Common myeloid progenitor, CD34-positive (primary cell): ENCODE data around the gene EHBP1.
A peak's percentile ranks its signal among the peaks of the same experiment; 100 is the strongest.

ENCODE experiments used
- CTCF ChIA-PET: fragments of 350-600 bp; sonication (Branson Sonifier 250); formaldehyde crosslinking; loops from one replicate; lab custom pipeline; 2021; ENCODE audit warnings: antibody characterized with exemption; lab: Charles Lee
- POLR2A ChIA-PET: fragments of 350-600 bp; sonication (Branson Sonifier 250); formaldehyde crosslinking; loops from one replicate; lab custom pipeline; 2021; ENCODE audit warnings: antibody characterized with exemption; lab: Charles Lee
- DNase-seq, 3 donors: peaks; one replicate each; pipeline versions ENCODE4 v3.0.0 to v3.0.0-alpha.2; 2013
- H3K27ac ChIP-seq, 2 experiments: 1 replicate in 1 of 2; 2 replicates in 1 of 2; pipeline ENCODE4 v1.7.0; 2013; ENCODE audit warnings: inconsistent platforms in 2 of 2, low read length in 2 of 2, mild to moderate bottlenecking in 2 of 2, low read depth in 1 of 2, moderate library complexity in 1 of 2; ENCODE audit not compliant: severe bottlenecking in 2 of 2, insufficient read depth in 1 of 2, poor library complexity in 1 of 2
- H3K27me3 ChIP-seq, 5 experiments: replicated peaks in 2 of 5; 1 replicate in 3 of 5; 2 replicates in 2 of 5; pipeline versions ENCODE4 v1.6.1 to v1.7.0; 2013; ENCODE audit warnings: low read length in 4 of 5, mild to moderate bottlenecking in 2 of 5, moderate library complexity in 2 of 5, inconsistent platforms in 1 of 5; ENCODE audit not compliant: insufficient read depth in 5 of 5, control insufficient read depth in 4 of 5
- H3K36me3 ChIP-seq, 4 experiments: 1 replicate in 2 of 4; 2 replicates in 2 of 4; pipeline versions ENCODE4 v1.6.1 to v1.7.0; 2013; ENCODE audit warnings: low read length in 3 of 4, control low read depth in 1 of 4, mild to moderate bottlenecking in 1 of 4; ENCODE audit not compliant: control insufficient read depth in 4 of 4, insufficient read depth in 4 of 4
- H3K4me1 ChIP-seq, 4 experiments: 1 replicate in 3 of 4; 2 replicates in 1 of 4; pipeline versions ENCODE4 v1.6.1 to v1.7.1; 2013; ENCODE audit warnings: low read length in 3 of 4, mild to moderate bottlenecking in 3 of 4, control low read depth in 1 of 4, inconsistent platforms in 1 of 4, moderate library complexity in 1 of 4; ENCODE audit not compliant: control insufficient read depth in 4 of 4, insufficient read depth in 4 of 4; ENCODE audit errors: control extremely low read depth in 1 of 4
- H3K4me3 ChIP-seq, 7 experiments: 1 replicate in 4 of 7; 2 replicates in 3 of 7; pipeline versions ENCODE4 v1.5.1 to v1.7.0; 2013; ENCODE audit warnings: mild to moderate bottlenecking in 7 of 7, low read length in 6 of 7, moderate library complexity in 6 of 7, inconsistent platforms in 2 of 7, low read depth in 2 of 7, control low read depth in 1 of 7; ENCODE audit not compliant: insufficient read depth in 4 of 7, control insufficient read depth in 1 of 7; ENCODE audit errors: extremely low read depth in 1 of 7
- H3K9me3 ChIP-seq, 5 experiments: 1 replicate in 4 of 5; 2 replicates in 1 of 5; pipeline versions ENCODE4 v1.6.1 to v1.7.1; 2013; ENCODE audit warnings: low read length in 4 of 5, mild to moderate bottlenecking in 2 of 5, inconsistent platforms in 1 of 5, low read depth in 1 of 5, moderate library complexity in 1 of 5; ENCODE audit not compliant: control insufficient read depth in 4 of 5, insufficient read depth in 2 of 5; ENCODE audit errors: control extremely low read depth in 1 of 5
- WGBS: methylation state at CpG from one replicate; pipeline ENCODE4 v1.1.5; 2013; ENCODE audit not compliant: insufficient coverage; 5-methylcytosine and 5-hydroxymethylcytosine counted together

EHBP1 gene

DNA sequence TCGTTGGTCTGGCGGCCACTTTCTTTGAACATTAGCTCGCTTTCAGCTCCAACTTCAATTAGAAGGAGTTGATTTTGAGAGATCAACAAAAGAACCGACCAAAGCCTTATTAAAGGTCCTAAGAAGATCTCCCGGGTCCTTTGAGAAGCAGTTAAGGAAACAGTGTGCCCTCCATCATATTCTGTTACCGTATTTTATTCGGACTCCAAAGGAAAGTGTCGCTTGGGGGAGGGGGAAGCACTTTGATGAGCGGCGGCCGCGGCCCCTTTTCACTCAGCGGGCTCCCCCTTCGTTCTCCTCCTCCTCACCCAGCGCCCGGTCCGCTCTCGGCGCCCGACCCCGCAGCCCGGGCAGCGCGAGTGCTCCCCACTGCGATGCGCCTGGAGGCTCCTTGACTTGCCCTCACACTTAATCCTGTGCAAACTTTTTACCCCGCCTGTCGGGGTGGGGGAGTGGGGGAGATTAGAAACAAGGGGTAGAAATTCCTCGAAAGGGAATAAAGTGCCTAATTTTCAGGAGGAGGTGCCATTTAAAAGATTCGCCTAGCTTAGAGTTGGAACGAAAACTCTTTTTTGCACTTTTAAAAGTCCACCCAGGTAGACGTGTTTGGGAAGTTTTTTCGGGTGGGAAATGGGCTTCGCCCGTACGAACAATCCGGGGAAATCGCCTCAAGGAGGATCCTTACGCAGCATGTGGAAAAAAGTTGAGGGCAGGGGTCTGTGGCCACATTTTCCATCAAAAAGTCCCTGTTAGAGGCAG, 343.9 kb downstream of the EHBP1 start:
- POLR2A ChIA-PET, result no interaction called here
- DNase-seq, result peak in 2 of 3 donors; percentile 42 to 47
- Histone ChIP-seq H3K4me3 (peak overlapping the region in 5 of 7 experiments; percentile 34 to 66 (median 48)), H3K9me3 (no peaks in the 10 kb centered on the region), H3K4me1 (peaks cover 3 to 68% (median 56%) of the 10 kb centered on the region in 4 experiments), H3K27me3 (peaks cover 18 to 98% (median 53%) of the 10 kb centered on the region in 5 experiments), H3K36me3 (peaks cover 0 to 11% (median 0%) of the 10 kb centered on the region in 4 experiments), H3K27ac (no peak overlapping the region)
- 6% methylated on average over 15 of the region's 39 CpGs for WGBS
- CTCF ChIA-PET, result interaction anchor here (0.7 to 1.0 kb wide), 2 partner anchors 15 to 16 kb away, joined by 3 to 4 read pairs; no protein-coding TSS in a partner anchor

DNA sequence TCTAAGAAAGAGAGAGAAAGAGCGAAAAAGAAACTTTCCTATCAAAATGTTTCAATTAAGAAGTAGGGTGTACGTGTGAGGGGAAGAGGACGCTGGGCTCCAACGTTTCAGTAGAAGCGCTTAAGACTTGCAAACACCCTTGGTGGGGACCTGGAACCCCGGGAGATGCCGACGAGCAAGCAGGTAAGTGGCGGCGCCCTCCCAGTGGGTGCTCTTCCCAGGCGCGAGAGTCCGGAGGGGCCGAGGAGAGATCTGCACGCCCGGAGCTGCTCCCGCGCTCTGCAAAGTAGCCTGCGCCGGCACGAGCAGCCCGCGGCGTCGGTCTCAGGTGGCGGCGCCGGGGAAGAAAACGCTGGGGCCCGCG, 344.4 kb downstream of the EHBP1 start:
- WGBS, result 0% methylated on average over 24 of the region's 31 CpGs
- DNase-seq, result peak in 2 of 3 donors; percentile 60 to 67
- ChIA-PET POLR2A (no interaction called here), CTCF (no interaction called here)
- Histone ChIP-seq H3K9me3 (no peaks in the 10 kb centered on the region), H3K36me3 (peaks cover 0 to 10% (median 0%) of the 10 kb centered on the region in 4 experiments), H3K4me3 (peak overlapping the region in 6 of 7 experiments; percentile 34 to 66 (median 47)), H3K27ac (no peak overlapping the region), H3K27me3 (peaks cover 18 to 99% (median 59%) of the 10 kb centered on the region in 5 experiments), H3K4me1 (peaks cover 3 to 74% (median 60%) of the 10 kb centered on the region in 4 experiments)

GRCh38 chr2:63050334-63051041, 345.0 kb downstream of the EHBP1 start, which contains the start of gene OTX1:
TSS of gene OTX1 (plus strand) at chr2:63050830. CDS start at chr2:63052991, 2,161 bp downstream.
- Histone ChIP-seq H3K36me3 (peaks cover 0 to 6% (median 0%) of the 10 kb centered on the region in 4 experiments), H3K9me3 (no peaks in the 10 kb centered on the region), H3K27me3 (peaks cover 18 to 99% (median 60%) of the 10 kb centered on the region in 5 experiments), H3K4me3 (peak within 1 kb of the TSS in 6 of 7 experiments; percentile 50 to 78 (median 70)), H3K4me1 (peaks cover 3 to 79% (median 66%) of the 10 kb centered on the region in 4 experiments), H3K27ac (no peak within 1 kb of the TSS)
- ChIA-PET CTCF (no interaction called here), POLR2A (no interaction called here)
- 0% methylated on average over 30 of the region's 73 CpGs for WGBS
- DNase-seq, result peak in 2 of 3 donors; percentile 41 to 49

GRCh38 chr2:63051042-63051794, 345.7 kb downstream of the EHBP1 start:
- Histone ChIP-seq H3K4me1 (peaks cover 3 to 86% (median 71%) of the 10 kb centered on the region in 4 experiments), H3K4me3 (peak overlapping the region in 6 of 7 experiments; percentile 50 to 78 (median 70)), H3K9me3 (no peaks in the 10 kb centered on the region), H3K36me3 (no peaks in the 10 kb centered on the region), H3K27me3 (peaks cover 18 to 99% (median 65%) of the 10 kb centered on the region in 5 experiments), H3K27ac (no peak overlapping the region)
- WGBS, result 1% methylated on average over 31 of the region's 42 CpGs
- POLR2A ChIA-PET, result no interaction called here
- peak in 2 of 3 donors; percentile 27 to 47 for DNase-seq
- CTCF ChIA-PET, result interaction anchor here (3.6 kb wide), 1 partner anchor 10 kb away, joined by 11 read pairs; no protein-coding TSS in a partner anchor

- Histone ChIP-seq H3K4me3 (peak overlapping the region in 1 of 7 experiments; percentile 31), H3K27ac (no peak overlapping the region), H3K9me3 (no peaks in the 10 kb centered on the region), H3K4me1 (peaks cover 3 to 92% (median 77%) of the 10 kb centered on the region in 4 experiments), H3K36me3 (no peaks in the 10 kb centered on the region), H3K27me3 (peaks cover 16 to 99% (median 68%) of the 10 kb centered on the region in 5 experiments)
- CTCF ChIA-PET, result interaction anchor here (1.2 to 3.6 kb wide), 3 partner anchors 9 to 13 kb away, joined by 3 to 11 read pairs (median 5); no protein-coding TSS in a partner anchor
- WGBS, result 4% methylated on average over 36 of the region's 42 CpGs
- DNase-seq, result peak in 1 of 3 donors; percentile 17
- POLR2A ChIA-PET, result interaction anchor here (1.4 kb wide), 1 partner anchor 15 kb away, joined by 3 read pairs; no protein-coding TSS in a partner anchor
Measured at GRCh38 chr2:63051795-63052333, 346.4 kb downstream of the EHBP1 start.

DNA sequence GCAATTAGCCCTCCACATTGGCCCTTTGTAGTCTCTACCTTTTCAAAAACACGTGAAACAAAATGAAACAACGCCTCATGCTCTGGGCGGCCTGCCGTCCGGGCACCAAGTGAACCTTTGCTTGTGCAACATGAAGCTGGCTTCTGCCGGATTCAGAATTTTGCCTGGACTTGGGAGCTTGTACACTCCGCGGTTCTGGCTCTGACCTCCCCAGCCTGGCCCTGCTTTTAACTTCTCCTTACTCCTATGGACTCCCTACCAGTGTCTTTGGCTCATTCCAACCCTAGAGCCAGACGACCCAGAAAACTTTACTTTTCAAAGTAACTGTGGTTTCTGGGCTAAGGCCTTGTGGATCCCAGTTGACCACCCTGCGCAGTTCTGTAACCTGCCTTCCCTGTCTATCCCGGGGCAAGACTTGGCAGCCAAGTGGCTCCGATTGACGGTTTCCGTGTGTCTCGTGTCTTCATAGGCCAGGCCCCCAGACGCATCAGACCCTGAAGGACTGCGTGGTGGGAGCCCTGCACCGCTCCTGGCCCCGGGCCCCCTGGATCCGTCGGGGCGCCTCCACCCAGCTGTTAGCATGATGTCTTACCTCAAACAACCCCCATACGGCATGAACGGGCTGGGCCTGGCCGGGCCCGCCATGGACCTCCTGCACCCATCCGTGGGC, 347.0 kb downstream of the EHBP1 start:
- Histone ChIP-seq H3K4me1 (peaks cover 3 to 91% (median 73%) of the 10 kb centered on the region in 4 experiments), H3K9me3 (no peaks in the 10 kb centered on the region), H3K27ac (no peak overlapping the region), H3K4me3 (peak overlapping the region in 1 of 7 experiments; percentile 31), H3K36me3 (no peaks in the 10 kb centered on the region), H3K27me3 (peaks cover 16 to 99% (median 67%) of the 10 kb centered on the region in 5 experiments)
- DNase-seq, result peak in 2 of 3 donors; percentile 25 to 42
- 12% methylated on average over 27 of the region's 27 CpGs for WGBS
- ChIA-PET POLR2A (interaction anchor here (1.4 kb wide), 1 partner anchor 15 kb away, joined by 3 read pairs; no protein-coding TSS in a partner anchor), CTCF (interaction anchor here (1.2 to 4.1 kb wide), 5 partner anchors 9 to 265 kb away, joined by 3 to 19 read pairs (median 5); no protein-coding TSS in a partner anchor)
